Pancreas (tissue), 10 donors: ENCODE data around the gene SPATA31C1. TPM values are rescaled to one million over a fixed set of nuclear protein-coding genes. Genes with fewer than 3 reads are reported as not detected.

ENCODE experiments used
- ATAC-seq, 4 donors: fragments of 200-7000 bp; cut with Tn5 transposase; one replicate each; pipeline versions ENCODE4 v1.8.0 to v1.9.1; 2020; ENCODE audit warnings: mild to moderate bottlenecking in 4 of 4, moderate library complexity in 4 of 4
- DNase-seq, 6 donors: peaks; one replicate each; pipeline ENCODE4 v3.0.0-alpha.2; 2020
- FAIRE-seq: peaks from 2 replicates; lab custom pipeline; 2012; peaks lifted over from hg19 to GRCh38; lab: Jason Lieb, UNC
- H3K27ac ChIP-seq, 4 donors: fragments of 200-600 bp; sonication (generic); 1 replicate in 3 of 4; 2 replicates in 1 of 4; pipeline versions ENCODE4 v1.5.0 to v1.8.0; 2020
- H3K27me3 ChIP-seq, 4 donors: fragments of 200-600 bp; one replicate each; pipeline ENCODE4 v1.8.0; 2021
- H3K36me3 ChIP-seq, 3 donors: fragments of 200-600 bp; sonication (generic) in 1 of 3; one replicate each; pipeline versions ENCODE4 v1.5.0 to v1.8.0; 2020 to 2021
- H3K4me1 ChIP-seq, 3 donors: fragments of 200-600 bp; one replicate each; pipeline ENCODE4 v1.8.0; 2021
- H3K4me3 ChIP-seq, 4 donors: fragments of 200-600 bp; sonication (generic) in 2 of 4; one replicate each; pipeline versions ENCODE4 v1.5.0 to v1.8.0; 2020 to 2021
- H3K9me3 ChIP-seq, 4 donors: fragments of 200-600 bp; one replicate each; pipeline ENCODE4 v1.8.0; 2021
- WGBS, 2 donors: extraction: QIAGEN DNeasy Blood & Tissue Kit; methylation state at CpG; one replicate each; pipeline ENCODE4 v1.1.7; 2013; 5-methylcytosine and 5-hydroxymethylcytosine counted together
- intact Hi-C, 3 donors: fragments of 100-400 bp; cut with DNase I; formaldehyde crosslinking; loops; one replicate each; pipeline versions ENCODE4 v1.11.1 to v1.14.2; 2022
- polyA plus RNA-seq, 2 donors: library from polyadenylated mRNA; stranded (reverse); fragments of 200-250 nt; gene quantifications; one replicate each; pipeline ENCODE4 v1.2.3, GENCODE V29; 2013
- total RNA-seq, 6 donors: library from RNA; stranded (reverse); fragmentation: NEBNext Ultra II Directional in 4 of 6; extraction: Animal tissue kit (Norgen Biotek cat#: 25700) in 4 of 6; gene quantifications; one replicate each; pipeline versions ENCODE4 v1.2.1 to v1.2.4, GENCODE V29; 2021 to 2023
- TF ChIP-seq, protein P1 (sequence below), 4 donors: fragments of 200-600 bp; sonication (generic) in 3 of 4; IDR thresholded peaks; one replicate each; pipeline versions ENCODE4 v1.5.0 to v1.8.0; 2021; ENCODE audit warnings: antibody characterized with exemption in 4 of 4
- donor health status: healthy with polysubstance abuse.
- donor health status: DM: no; HTN: no; CAD: no; lungs with moderate emphysema.
- donor health status: DM: no; HTN: no; CAD: no.
- donor health status: control.
- donor health status: control.
- donor health status: Bipolar disorder and iron deficiency.
- donor health status: DM: yes; HTN: yes; CAD: no.
- donor health status: DM: no; HTN: no; CAD: no.
- donor health status: DM: no; HTN: no; CAD: no.
- donor health status: DM: yes; HTN: yes; CAD: no.

Gene SPATA31C1
- total and polyA plus RNA-seq, 8 donors = not detected

DNA sequence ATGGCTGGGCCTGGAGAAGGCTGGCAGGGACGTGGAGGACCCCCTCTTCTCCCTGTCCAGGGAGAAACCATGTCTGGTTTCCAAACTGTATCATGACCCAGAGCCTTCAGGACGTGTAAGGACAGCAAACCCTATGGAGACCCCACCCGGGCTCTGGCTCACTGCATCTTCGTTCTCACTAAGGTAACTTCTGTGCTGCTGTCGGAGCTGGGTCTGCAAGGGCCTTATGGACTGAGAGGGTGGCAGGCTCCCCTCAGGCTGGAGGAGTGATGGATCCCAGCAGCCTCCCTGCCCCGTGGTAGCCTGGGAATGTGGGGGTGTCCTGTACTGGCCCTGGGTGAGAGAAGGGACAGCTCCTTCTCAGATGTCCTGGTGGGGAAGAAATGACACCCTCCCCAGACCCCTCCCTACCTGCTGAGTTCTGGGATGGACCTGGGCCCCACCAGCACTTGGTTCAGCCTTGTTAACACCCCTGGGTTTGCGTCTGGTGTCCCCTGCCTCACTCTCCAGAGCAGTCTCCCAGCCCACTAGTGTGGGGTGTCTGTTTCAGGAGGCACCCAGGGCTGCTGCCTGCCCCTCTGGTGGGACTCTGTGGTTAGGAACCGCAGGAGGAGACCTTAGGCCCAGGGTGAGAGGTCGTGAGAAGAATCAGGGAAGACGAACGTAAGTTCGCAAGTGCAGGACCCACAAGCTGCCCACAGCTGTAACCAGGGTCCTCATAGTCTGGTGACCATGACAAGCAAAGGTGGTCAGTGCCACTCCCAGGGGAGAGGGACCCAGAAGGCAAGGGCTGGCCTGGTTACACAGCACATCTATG, 28.5 kb upstream of the SPATA31C1 start:
- Histone ChIP-seq H3K4me3 (no peak overlapping the region), H3K9me3 (no peaks in the 10 kb centered on the region), H3K4me1 (no peaks in the 10 kb centered on the region), H3K36me3 (no peaks in the 10 kb centered on the region), H3K27ac (no peak overlapping the region), H3K27me3 (no peaks in the 10 kb centered on the region)
- TF ChIP-seq, protein P1, sequence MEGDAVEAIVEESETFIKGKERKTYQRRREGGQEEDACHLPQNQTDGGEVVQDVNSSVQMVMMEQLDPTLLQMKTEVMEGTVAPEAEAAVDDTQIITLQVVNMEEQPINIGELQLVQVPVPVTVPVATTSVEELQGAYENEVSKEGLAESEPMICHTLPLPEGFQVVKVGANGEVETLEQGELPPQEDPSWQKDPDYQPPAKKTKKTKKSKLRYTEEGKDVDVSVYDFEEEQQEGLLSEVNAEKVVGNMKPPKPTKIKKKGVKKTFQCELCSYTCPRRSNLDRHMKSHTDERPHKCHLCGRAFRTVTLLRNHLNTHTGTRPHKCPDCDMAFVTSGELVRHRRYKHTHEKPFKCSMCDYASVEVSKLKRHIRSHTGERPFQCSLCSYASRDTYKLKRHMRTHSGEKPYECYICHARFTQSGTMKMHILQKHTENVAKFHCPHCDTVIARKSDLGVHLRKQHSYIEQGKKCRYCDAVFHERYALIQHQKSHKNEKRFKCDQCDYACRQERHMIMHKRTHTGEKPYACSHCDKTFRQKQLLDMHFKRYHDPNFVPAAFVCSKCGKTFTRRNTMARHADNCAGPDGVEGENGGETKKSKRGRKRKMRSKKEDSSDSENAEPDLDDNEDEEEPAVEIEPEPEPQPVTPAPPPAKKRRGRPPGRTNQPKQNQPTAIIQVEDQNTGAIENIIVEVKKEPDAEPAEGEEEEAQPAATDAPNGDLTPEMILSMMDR (IDR thresholded peaks at IDR 0.05) = no peak
- ATAC-seq (no peak), DNase-seq (no peak), FAIRE-seq (no peak)
- intact Hi-C loops = no loop called here
- WGBS, 2 donors = 86 to 92% methylated on average over 12 of the region's 12 CpGs

DNA sequence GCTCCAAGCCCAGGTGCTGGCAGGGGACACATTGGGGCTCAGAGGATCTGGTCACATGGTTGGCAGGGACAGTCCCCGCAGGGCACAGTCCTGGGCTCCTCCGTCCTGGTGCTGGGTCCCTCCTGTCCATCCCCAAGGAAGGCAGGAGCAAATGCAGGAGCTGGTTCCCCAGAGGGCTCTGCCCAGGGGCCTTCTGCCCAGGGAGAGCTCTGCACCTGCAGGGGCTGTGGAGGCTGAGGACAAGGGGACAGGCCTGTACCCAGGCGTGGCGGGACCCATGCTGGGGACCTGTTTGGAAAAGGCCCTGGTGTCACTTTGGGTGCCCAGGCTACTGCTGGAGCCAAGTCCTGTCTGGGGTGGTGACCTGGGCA, 27.9 kb upstream of the SPATA31C1 start:
- intact Hi-C loops = no loop called here
- WGBS, 2 donors = 93 to 100% methylated on average over 4 of the region's 4 CpGs
- no peak for ATAC-seq
- no peaks in the 10 kb centered on the region for H3K36me3 ChIP-seq
- H3K4me1 ChIP-seq = no peaks in the 10 kb centered on the region
- TF ChIP-seq, protein P1 (IDR thresholded peaks at IDR 0.05) = no peak
- FAIRE-seq = no peak
- no peak for DNase-seq
- H3K27me3 ChIP-seq = no peaks in the 10 kb centered on the region
- no peak overlapping the region for H3K4me3 ChIP-seq
- H3K9me3 ChIP-seq = no peaks in the 10 kb centered on the region
- no peak overlapping the region for H3K27ac ChIP-seq

DNA sequence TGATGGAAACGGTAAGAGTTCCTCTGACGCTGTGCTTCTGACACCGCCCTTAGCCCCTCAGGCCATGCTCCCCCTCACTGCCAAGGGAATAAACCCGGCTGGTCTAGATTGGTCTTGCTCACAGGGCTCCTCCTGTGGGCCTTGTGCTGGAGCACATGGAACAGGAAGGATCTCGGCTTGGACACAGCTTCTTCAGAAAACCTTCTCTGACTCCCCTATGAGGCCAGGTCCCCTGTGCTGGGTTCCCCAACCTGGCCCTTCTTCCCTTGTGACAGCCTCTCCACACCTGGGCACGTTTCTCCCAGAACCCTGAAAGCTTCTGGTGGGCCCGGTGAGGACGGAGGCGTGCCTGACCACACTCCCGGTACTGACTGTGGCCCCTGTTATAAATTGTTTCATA, 26.9 kb upstream of the SPATA31C1 start:
- no peak for ATAC-seq
- H3K27ac ChIP-seq = no peak overlapping the region
- H3K4me3 ChIP-seq = no peak overlapping the region
- no peaks in the 10 kb centered on the region for H3K36me3 ChIP-seq
- no peak for FAIRE-seq
- TF ChIP-seq, protein P1 (IDR thresholded peaks at IDR 0.05) = no peak
- no peak for DNase-seq
- 84 to 86% methylated on average over 10 of the region's 10 CpGs for whole genome bisulfite sequencing, 2 donors
- intact Hi-C loops = no loop called here
- H3K27me3 ChIP-seq = no peaks in the 10 kb centered on the region
- H3K9me3 ChIP-seq = no peaks in the 10 kb centered on the region
- no peaks in the 10 kb centered on the region for H3K4me1 ChIP-seq

DNA sequence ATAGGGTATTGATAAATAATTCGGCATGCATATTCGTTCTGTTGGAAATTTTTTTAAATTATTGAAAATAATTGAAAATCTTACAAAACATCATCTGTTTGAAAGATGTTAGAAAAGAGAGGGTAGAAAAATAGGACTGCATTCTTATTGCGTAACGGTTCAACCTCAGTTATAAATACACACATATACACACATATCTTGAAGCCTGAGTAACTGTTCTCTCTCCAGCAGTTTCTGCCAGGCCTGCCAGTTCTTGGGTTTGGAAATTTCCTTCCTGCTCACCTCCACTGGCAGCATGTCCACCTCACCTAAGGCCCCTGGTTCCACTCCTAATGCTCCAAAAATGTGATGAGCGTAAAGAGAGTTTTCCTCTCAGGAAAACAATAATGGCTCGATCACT, 26.0 kb upstream of the SPATA31C1 start:
- DNase-seq = no peak
- H3K4me1 ChIP-seq = no peaks in the 10 kb centered on the region
- WGBS, 2 donors = 93 to 94% methylated on average over 6 of the region's 6 CpGs
- H3K9me3 ChIP-seq = no peaks in the 10 kb centered on the region
- ATAC-seq = no peak
- TF ChIP-seq, protein P1 (IDR thresholded peaks at IDR 0.05) = no peak
- no peak for FAIRE-seq
- intact Hi-C loops = no loop called here
- no peaks in the 10 kb centered on the region for H3K36me3 ChIP-seq
- no peak overlapping the region for H3K27ac ChIP-seq
- no peaks in the 10 kb centered on the region for H3K27me3 ChIP-seq
- H3K4me3 ChIP-seq = no peak overlapping the region

DNA sequence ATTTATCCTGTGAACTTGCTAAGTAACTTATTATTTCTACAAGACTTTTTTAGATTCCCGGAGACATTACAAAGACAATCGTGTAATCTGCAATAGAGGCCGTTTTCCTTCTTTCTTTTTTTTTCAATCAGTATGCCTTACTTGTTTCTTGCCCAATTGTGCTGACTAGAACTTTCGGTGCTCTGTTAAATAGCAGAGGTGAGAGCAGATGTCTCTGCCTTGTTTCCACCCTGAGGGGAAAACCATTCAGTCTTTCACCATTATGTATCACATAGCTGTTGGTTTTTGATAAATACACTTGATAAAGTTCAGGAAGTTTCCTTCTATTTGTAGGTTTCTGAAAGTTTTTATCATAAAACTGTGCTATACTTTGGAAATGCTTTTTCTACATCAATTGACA, 24.8 kb upstream of the SPATA31C1 start:
- Histone ChIP-seq H3K4me3 (no peak overlapping the region), H3K36me3 (no peaks in the 10 kb centered on the region), H3K27me3 (no peaks in the 10 kb centered on the region), H3K9me3 (no peaks in the 10 kb centered on the region), H3K4me1 (no peaks in the 10 kb centered on the region), H3K27ac (no peak overlapping the region)
- TF ChIP-seq, protein P1 (IDR thresholded peaks at IDR 0.05) = no peak
- no peak for ATAC-seq
- intact Hi-C loops = no loop called here
- WGBS, 2 donors = 80 to 86% methylated on average over 4 of the region's 4 CpGs
- no peak for FAIRE-seq
- DNase-seq = no peak
